Measurements from ENCODE around the gene H1-8.

DNA sequence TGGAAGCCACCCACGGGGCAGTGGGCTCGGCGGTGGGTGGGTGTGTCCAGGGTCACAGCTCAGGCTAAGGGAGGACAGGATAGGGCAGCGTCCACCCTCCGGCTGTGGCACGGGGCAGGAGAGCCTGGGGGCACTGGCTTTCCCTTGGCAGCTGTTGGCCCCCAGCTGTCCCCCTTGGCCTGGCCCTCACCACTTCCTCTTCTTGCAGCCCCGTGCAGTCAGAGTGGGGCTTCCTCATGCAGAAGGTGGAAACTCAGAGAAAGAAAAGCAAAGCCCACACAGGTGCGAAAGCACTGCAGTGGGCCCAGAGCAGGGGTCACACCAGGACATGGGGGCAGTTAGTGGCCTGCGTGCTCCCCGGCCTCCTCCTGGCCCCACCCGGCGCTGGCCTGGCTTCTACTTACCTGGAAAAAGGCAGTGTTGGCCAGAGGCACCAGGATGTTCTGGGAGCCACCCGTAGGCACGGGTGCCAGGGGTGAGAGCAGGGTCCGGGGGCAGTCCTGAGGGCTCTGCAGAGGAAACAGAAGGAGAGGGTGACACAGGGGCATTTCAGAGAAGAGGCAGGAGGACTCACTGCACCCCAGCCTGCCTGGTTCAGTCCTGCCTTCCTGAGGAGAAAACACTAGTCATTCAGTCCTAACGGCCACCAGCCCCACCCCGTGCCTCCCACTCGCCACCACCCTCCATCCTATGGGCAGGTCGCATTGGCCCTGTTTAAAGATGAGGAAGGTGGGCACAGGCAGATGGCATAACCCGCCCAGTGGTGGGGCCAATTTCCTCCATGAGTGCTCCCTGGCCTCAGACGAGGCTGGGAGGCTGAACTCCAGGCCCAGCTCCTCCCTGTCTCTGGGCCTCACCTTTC, 35.2 kb downstream of the H1-8 start:
- TF ChIP-seq, protein P1, sequence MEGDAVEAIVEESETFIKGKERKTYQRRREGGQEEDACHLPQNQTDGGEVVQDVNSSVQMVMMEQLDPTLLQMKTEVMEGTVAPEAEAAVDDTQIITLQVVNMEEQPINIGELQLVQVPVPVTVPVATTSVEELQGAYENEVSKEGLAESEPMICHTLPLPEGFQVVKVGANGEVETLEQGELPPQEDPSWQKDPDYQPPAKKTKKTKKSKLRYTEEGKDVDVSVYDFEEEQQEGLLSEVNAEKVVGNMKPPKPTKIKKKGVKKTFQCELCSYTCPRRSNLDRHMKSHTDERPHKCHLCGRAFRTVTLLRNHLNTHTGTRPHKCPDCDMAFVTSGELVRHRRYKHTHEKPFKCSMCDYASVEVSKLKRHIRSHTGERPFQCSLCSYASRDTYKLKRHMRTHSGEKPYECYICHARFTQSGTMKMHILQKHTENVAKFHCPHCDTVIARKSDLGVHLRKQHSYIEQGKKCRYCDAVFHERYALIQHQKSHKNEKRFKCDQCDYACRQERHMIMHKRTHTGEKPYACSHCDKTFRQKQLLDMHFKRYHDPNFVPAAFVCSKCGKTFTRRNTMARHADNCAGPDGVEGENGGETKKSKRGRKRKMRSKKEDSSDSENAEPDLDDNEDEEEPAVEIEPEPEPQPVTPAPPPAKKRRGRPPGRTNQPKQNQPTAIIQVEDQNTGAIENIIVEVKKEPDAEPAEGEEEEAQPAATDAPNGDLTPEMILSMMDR (IDR thresholded peaks at IDR 0.05): no peak
- TF ChIP-seq EP300 (IDR thresholded peaks at IDR 0.05): no peak
- TF ChIP-seq POLR2A (IDR thresholded peaks at IDR 0.05): no peak
